ENCODE measurements around the gene SMG6. TPM values are rescaled to one million over a fixed set of nuclear protein-coding genes. Genes with fewer than 3 reads are reported as not detected.

Gene SMG6
- polyA plus RNA-seq, 1 of the 3 experiments (the other 2 are of a cell fraction): 15.7 TPM

DNA sequence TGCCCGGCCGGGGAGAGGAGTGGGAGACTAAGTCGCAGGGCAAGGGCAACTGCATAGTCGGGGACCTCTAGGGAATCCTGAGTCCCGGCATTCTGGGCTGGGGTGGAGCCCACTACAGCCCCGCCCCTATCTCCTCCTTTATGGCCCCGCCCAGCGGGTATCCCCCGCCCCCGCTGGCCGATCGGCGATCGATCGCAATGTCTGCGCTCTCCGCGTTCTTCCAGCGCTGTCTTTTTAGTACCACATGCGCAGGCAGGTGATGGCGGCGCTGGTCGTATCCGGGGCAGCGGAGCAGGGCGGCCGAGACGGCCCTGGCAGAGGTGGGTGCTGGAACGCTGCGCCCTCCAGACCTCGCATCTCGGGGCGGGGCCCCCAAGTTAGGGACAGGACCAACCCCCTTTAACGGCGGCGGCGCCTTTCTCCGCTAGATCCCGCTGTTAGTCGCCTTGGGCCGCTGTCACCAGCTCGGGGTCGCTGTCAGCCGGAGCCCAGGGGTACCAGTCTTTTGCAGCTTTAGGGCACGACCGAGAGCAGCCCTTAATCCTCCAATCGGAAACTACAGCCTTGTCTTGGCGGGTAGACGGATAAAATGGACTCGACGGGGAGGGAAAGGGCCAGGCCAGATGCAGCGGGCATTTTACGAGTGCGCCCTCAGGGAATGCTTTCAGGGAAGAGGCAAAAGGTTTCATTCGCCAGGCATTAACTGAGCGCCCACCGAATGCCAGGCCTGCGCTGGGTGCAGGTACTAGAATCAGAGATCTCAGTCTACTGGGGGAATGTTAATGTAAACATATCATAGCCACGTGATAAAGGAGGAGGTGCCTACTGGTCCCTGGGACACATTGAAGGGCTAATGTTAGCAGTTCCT, 273.4 kb downstream of the SMG6 start, which contains the start of gene DPH1 (continued):
- TF ChIP-seq, protein P1, sequence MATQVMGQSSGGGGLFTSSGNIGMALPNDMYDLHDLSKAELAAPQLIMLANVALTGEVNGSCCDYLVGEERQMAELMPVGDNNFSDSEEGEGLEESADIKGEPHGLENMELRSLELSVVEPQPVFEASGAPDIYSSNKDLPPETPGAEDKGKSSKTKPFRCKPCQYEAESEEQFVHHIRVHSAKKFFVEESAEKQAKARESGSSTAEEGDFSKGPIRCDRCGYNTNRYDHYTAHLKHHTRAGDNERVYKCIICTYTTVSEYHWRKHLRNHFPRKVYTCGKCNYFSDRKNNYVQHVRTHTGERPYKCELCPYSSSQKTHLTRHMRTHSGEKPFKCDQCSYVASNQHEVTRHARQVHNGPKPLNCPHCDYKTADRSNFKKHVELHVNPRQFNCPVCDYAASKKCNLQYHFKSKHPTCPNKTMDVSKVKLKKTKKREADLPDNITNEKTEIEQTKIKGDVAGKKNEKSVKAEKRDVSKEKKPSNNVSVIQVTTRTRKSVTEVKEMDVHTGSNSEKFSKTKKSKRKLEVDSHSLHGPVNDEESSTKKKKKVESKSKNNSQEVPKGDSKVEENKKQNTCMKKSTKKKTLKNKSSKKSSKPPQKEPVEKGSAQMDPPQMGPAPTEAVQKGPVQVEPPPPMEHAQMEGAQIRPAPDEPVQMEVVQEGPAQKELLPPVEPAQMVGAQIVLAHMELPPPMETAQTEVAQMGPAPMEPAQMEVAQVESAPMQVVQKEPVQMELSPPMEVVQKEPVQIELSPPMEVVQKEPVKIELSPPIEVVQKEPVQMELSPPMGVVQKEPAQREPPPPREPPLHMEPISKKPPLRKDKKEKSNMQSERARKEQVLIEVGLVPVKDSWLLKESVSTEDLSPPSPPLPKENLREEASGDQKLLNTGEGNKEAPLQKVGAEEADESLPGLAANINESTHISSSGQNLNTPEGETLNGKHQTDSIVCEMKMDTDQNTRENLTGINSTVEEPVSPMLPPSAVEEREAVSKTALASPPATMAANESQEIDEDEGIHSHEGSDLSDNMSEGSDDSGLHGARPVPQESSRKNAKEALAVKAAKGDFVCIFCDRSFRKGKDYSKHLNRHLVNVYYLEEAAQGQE (IDR thresholded peaks at IDR 0.05; ENCODE audit: low read depth, low read length): peak; percentile 80
- TF ChIP-seq NRF1 (IDR thresholded peaks at IDR 0.05; ENCODE audit: low read depth, low read length): peak; percentile 64
- peak; percentile 74 for TF ChIP-seq POLR2AphosphoS5 (IDR thresholded peaks at IDR 0.05; ENCODE audit: low read depth, low read length)
- TF ChIP-seq, protein P2, sequence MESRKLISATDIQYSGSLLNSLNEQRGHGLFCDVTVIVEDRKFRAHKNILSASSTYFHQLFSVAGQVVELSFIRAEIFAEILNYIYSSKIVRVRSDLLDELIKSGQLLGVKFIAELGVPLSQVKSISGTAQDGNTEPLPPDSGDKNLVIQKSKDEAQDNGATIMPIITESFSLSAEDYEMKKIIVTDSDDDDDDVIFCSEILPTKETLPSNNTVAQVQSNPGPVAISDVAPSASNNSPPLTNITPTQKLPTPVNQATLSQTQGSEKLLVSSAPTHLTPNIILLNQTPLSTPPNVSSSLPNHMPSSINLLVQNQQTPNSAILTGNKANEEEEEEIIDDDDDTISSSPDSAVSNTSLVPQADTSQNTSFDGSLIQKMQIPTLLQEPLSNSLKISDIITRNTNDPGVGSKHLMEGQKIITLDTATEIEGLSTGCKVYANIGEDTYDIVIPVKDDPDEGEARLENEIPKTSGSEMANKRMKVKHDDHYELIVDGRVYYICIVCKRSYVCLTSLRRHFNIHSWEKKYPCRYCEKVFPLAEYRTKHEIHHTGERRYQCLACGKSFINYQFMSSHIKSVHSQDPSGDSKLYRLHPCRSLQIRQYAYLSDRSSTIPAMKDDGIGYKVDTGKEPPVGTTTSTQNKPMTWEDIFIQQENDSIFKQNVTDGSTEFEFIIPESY (IDR thresholded peaks at IDR 0.05; ENCODE audit: borderline replicate concordance, low read depth): no peak
- no peak for TF ChIP-seq GATA2 (CRISPR knock-in tag; IDR thresholded peaks at IDR 0.05)
- no peak for TF ChIP-seq MEF2A (IDR thresholded peaks at IDR 0.05; ENCODE audit: borderline replicate concordance, low read depth)
- TF ChIP-seq SMC3 (IDR thresholded peaks at IDR 0.05; ENCODE audit: low read depth, low read length): peak; percentile 46; the same call in 1 of the 2 replicates
- TF ChIP-seq CHD2 (IDR thresholded peaks at IDR 0.05; ENCODE audit: low read length, partially characterized antibody): peak; percentile 80
- TF ChIP-seq JUND (IDR thresholded peaks at IDR 0.05): no peak
- TF ChIP-seq ELF1 (IDR thresholded peaks at IDR 0.05): peak; percentile 60; the same call in 1 of the 2 replicates

DNA sequence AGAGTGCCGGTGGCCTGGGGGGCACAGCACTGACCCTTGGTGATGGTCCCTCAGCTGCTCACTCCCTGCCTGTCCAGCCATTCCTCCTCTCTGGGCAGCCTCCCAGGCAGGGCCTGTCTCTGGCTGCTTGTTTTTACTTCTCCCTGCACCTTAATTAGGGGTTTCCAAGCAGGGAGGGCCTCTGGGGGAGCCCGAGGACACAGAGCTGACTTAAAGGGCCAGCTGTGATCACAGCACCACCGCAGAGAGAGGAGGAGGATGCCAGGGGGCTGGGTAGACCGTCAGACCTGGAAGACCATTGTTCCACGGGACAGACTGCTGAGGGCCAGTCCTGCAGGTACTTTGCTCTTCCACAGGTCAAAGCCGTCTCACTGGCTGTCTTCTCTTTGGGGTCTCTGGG, 274.8 kb downstream of the SMG6 start:
- ChIA-PET POLR2A (no interaction called here), CTCF (interaction anchor here (0.8 to 8.6 kb wide), 7 partner anchors 9 to 216 kb away, joined by 3 to 197 read pairs (median 5); no protein-coding TSS in a partner anchor)
- Histone ChIP-seq H2AFZ (ENCODE audit: low read depth) (no peak overlapping the region), H3K79me2 (ENCODE audit: insufficient read depth) (peaks cover 22% of the 10 kb centered on the region), H3F3A (replicated peaks; ENCODE audit: insufficient read depth) (no peaks in the 10 kb centered on the region), H4K20me1 (ENCODE audit: insufficient read depth) (no peaks in the 10 kb centered on the region), H3K9ac (no peak overlapping the region), H3K27ac (ENCODE audit: low read depth in 2 of 2, low read length in 1 of 2) (no peak overlapping the region), H3K9me2 (no peaks in the 10 kb centered on the region), H3K4me1 (ENCODE audit: control insufficient read depth in 1 of 2, insufficient read depth in 2 of 2, low read depth in 1 of 2, low read length in 1 of 2) (peaks cover 5 to 16% of the 10 kb centered on the region in 2 experiments; a peak in 2 of 4 replicates), H3K4me2 (no peak overlapping the region), H3K4me3 (ENCODE audit: low read depth in 2 of 2, low read length in 1 of 2) (no peak overlapping the region), H3K27me3 (ENCODE audit: insufficient read depth) (peaks cover 21% of the 10 kb centered on the region), H3K36me3 (replicated peaks in 1 of 2; ENCODE audit: control insufficient read depth in 1 of 2, insufficient read depth in 2 of 2, low read length in 1 of 2) (peaks cover 0 to 4% of the 10 kb centered on the region in 2 experiments), H3K9me3 (no peaks in the 10 kb centered on the region)
- 100% methylated on average over 1 of the region's 6 CpGs for WGBS (ENCODE audit: low lambda C conversion rate)
- no peak for TF ChIP-seq YY1 (IDR thresholded peaks at IDR 0.05; ENCODE audit: low read depth)
- DNase-seq: no peak
